ENCODE measurements around the gene IKZF3. TPM values are rescaled to one million over a fixed set of nuclear protein-coding genes. Genes with fewer than 3 reads are reported as not detected.
A peak's percentile ranks its signal among the peaks of the same experiment; 100 is the strongest.

IKZF3 gene
- total RNA-seq, 2 experiments from 2014 or later = 39.7 to 39.9 TPM

GRCh38 chr17:39794249-39794970, 69.7 kb downstream of the IKZF3 start:
- Histone ChIP-seq H3K36me3 (ENCODE audit: insufficient read depth, low read length) (peaks cover 15% of the 10 kb centered on the region), H3K27ac (ENCODE audit: low read depth in 1 of 2, low read length in 2 of 2) (peak overlapping the region; percentile 53 to 79), H3K4me1 (ENCODE audit: insufficient read depth, low read length) (peaks cover 65% of the 10 kb centered on the region), H3K9me3 (ENCODE audit: control insufficient read depth in 1 of 2, insufficient read depth in 1 of 2, low read length in 2 of 2) (no peaks in the 10 kb centered on the region), H3K27me3 (ENCODE audit: control insufficient read depth in 1 of 2, insufficient read depth in 2 of 2, low read length in 2 of 2) (no peaks in the 10 kb centered on the region), H3K4me3 (ENCODE audit: low read length) (no peak overlapping the region)
- Mint-ChIP-seq H3K27me3 (no peaks in the 10 kb centered on the region), H3K36me3 (ENCODE audit: low read depth) (peaks cover 44% of the 10 kb centered on the region), H3K4me1 (ENCODE audit: low read depth) (peaks cover 75% of the 10 kb centered on the region), H3K27ac (peak overlapping the region; percentile 84), H3K4me3 (peak overlapping the region; percentile 79), H3K9me3 (no peaks in the 10 kb centered on the region)
- POLR2A ChIA-PET = interaction anchor here (0.6 to 5.7 kb wide), 16 partner anchors 9 to 186 kb away, joined by 3 to 54 read pairs (median 6); partner anchors contain the start of genes IKZF3, MIEN1 and PSMD3
- peak; percentile 74 for ATAC-seq (ENCODE audit: poor library complexity)
- DNase-seq = peak in 10 of 14 experiments; percentile 19 to 80 (median 36)
- CTCF ChIA-PET = interaction anchor here (0.7 to 3.4 kb wide), 8 partner anchors 22 to 171 kb away, joined by 3 to 15 read pairs (median 4); partner anchors contain the start of genes IKZF3 and MIEN1
- intact Hi-C loops (cut with DNase I, micrococcal nuclease) = loop anchor here in 1 of 2 experiments (1.0 to 2.0 kb wide), 2 partner anchors 16 to 19 kb away; no protein-coding TSS in a partner anchor
- no peak for TF ChIP-seq CTCF (IDR thresholded peaks at IDR 0.05)

GRCh38 chr17:39793301-39793872, 70.7 kb downstream of the IKZF3 start:
- DNase-seq = peak in 1 of 14 experiments; percentile 49
- POLR2A ChIA-PET = interaction anchor here (1.0 to 5.7 kb wide), 18 partner anchors 8 to 187 kb away, joined by 3 to 54 read pairs (median 6); partner anchors contain the start of genes MIEN1 and PSMD3

More at GRCh38 chr17:39793301-39793872, 70.7 kb downstream of the IKZF3 start:
- peak overlapping the region; percentile 53 to 79 for H3K27ac ChIP-seq (ENCODE audit: low read depth in 1 of 2, low read length in 2 of 2)
- H3K27me3 ChIP-seq (ENCODE audit: control insufficient read depth in 1 of 2, insufficient read depth in 2 of 2, low read length in 2 of 2) = no peaks in the 10 kb centered on the region
- H3K9me3 ChIP-seq (ENCODE audit: control insufficient read depth in 1 of 2, insufficient read depth in 1 of 2, low read length in 2 of 2) = no peaks in the 10 kb centered on the region
- Mint-ChIP-seq H3K9me3 (no peaks in the 10 kb centered on the region), H3K27me3 (no peaks in the 10 kb centered on the region), H3K4me1 (ENCODE audit: low read depth) (peaks cover 66% of the 10 kb centered on the region), H3K27ac (peak overlapping the region; percentile 84), H3K36me3 (ENCODE audit: low read depth) (peaks cover 51% of the 10 kb centered on the region), H3K4me3 (peak overlapping the region; percentile 66)
- peaks cover 21% of the 10 kb centered on the region for H3K36me3 ChIP-seq (ENCODE audit: insufficient read depth, low read length)
- peaks cover 55% of the 10 kb centered on the region for H3K4me1 ChIP-seq (ENCODE audit: insufficient read depth, low read length)
- no peak for TF ChIP-seq CTCF (IDR thresholded peaks at IDR 0.05)
- CTCF ChIA-PET = interaction anchor here (1.1 to 3.4 kb wide), 5 partner anchors 23 to 71 kb away, joined by 3 to 15 read pairs (median 10); partner anchors contain the start of genes IKZF3 and MIEN1
- peak overlapping the region; percentile 8 for H3K4me3 ChIP-seq (ENCODE audit: low read length)
- intact Hi-C loops (cut with DNase I, micrococcal nuclease) = loop anchor here in 1 of 2 experiments (2.0 kb wide), 1 partner anchor 23 kb away; no protein-coding TSS in a partner anchor
- peak; percentile 11 for ATAC-seq (ENCODE audit: poor library complexity)
